ENCODE results near the gene NR1I3.

The NR1I3 gene

GRCh38 chr1:161238039-161238473 lies at the start of gene NR1I3:
Gene NR1I3, minus strand, starts transcription at chr1:161238203. Its CDS starts 1,638 bp downstream, at chr1:161236565.
- no peak for TF ChIP-seq CTCF (IDR thresholded peaks at IDR 0.05; ENCODE audit: low read depth, low read length)
- DNase-seq (ENCODE audit: low read depth, low spot score), result no peak
- in situ Hi-C loops (cut with HindIII; ENCODE audit: low sequenced_read_pairs), result no loop called here
- no peak within 1 kb of the TSS for H3K4me3 ChIP-seq (ENCODE audit: low read depth, low read length)

- DNase-seq (ENCODE audit: low read depth, low spot score), result no peak
- no peak overlapping the region for H3K4me3 ChIP-seq (ENCODE audit: low read depth, low read length)
- TF ChIP-seq CTCF (IDR thresholded peaks at IDR 0.05; ENCODE audit: low read depth, low read length), result no peak
- in situ Hi-C loops (cut with HindIII; ENCODE audit: low sequenced_read_pairs), result no loop called here
These were observed 49.6 kb upstream of the NR1I3 start for GRCh38 chr1:161287482-161288054.

GRCh38 chr1:161285521-161285920 lies 47.5 kb upstream of the NR1I3 start:
- no peak for TF ChIP-seq CTCF (IDR thresholded peaks at IDR 0.05; ENCODE audit: low read depth, low read length)
- in situ Hi-C loops (cut with HindIII; ENCODE audit: low sequenced_read_pairs), result no loop called here
- DNase-seq (ENCODE audit: low read depth, low spot score), result no peak
- H3K4me3 ChIP-seq (ENCODE audit: low read depth, low read length), result no peak overlapping the region

GRCh38 chr1:161285113-161285512 lies 47.1 kb upstream of the NR1I3 start:
- no peak for DNase-seq (ENCODE audit: low read depth, low spot score)
- no peak overlapping the region for H3K4me3 ChIP-seq (ENCODE audit: low read depth, low read length)
- no peak for TF ChIP-seq CTCF (IDR thresholded peaks at IDR 0.05; ENCODE audit: low read depth, low read length)
- in situ Hi-C loops (cut with HindIII; ENCODE audit: low sequenced_read_pairs), result no loop called here

GRCh38 chr1:161282991-161283390 lies 45.0 kb upstream of the NR1I3 start:
- DNase-seq (ENCODE audit: low read depth, low spot score), result no peak
- in situ Hi-C loops (cut with HindIII; ENCODE audit: low sequenced_read_pairs), result no loop called here
- H3K4me3 ChIP-seq (ENCODE audit: low read depth, low read length), result no peak overlapping the region
- TF ChIP-seq CTCF (IDR thresholded peaks at IDR 0.05; ENCODE audit: low read depth, low read length), result no peak

- DNase-seq (ENCODE audit: low read depth, low spot score), result no peak
- TF ChIP-seq CTCF (IDR thresholded peaks at IDR 0.05; ENCODE audit: low read depth, low read length), result no peak
- H3K4me3 ChIP-seq (ENCODE audit: low read depth, low read length), result no peak overlapping the region
- in situ Hi-C loops (cut with HindIII; ENCODE audit: low sequenced_read_pairs), result no loop called here
These were observed 36.9 kb upstream of the NR1I3 start for GRCh38 chr1:161274874-161275273.
